ENCODE data around the gene GTF2H2.
"Not testable (repeated sequence)": the region's sequence is repeated elsewhere in the genome, so short reads cannot be mapped to it uniquely, and the experiment has no call there.

Gene GTF2H2

GRCh38 chr5:71011194-71011792 lies 56.2 kb downstream of the GTF2H2 start:
- no peak for DNase-seq

GRCh38 chr5:71006983-71007382 lies 60.5 kb downstream of the GTF2H2 start:
- not testable (repeated sequence) for DNase-seq
